SK-N-SH (cell line): ENCODE data around the gene CPN2.

Source experiments
- CTCF ChIP-seq: fragments of 200-600 bp; sonication (generic); IDR thresholded peaks from 2 replicates; pipeline ENCODE4 v1.6.1; 2017; ENCODE audit warnings: antibody characterized with exemption, mild to moderate bottlenecking, moderate library complexity
- FOXM1 ChIP-seq: IDR thresholded peaks from 2 replicates; pipeline ENCODE4 v1.4.0; 2012; ENCODE audit warnings: low read depth, mild to moderate bottlenecking
- NFIC ChIP-seq: IDR thresholded peaks from 2 replicates; pipeline ENCODE4 v1.4.0; 2012; ENCODE audit warnings: borderline replicate concordance
- POLR2AphosphoS5 ChIP-seq: IDR thresholded peaks from 2 replicates; pipeline ENCODE4 v1.6.1; 2012; ENCODE audit warnings: low read depth, low read length
- TF ChIP-seq, protein P1 (sequence below): IDR thresholded peaks from 2 replicates; pipeline ENCODE4 v1.6.1; 2012; ENCODE audit warnings: mild to moderate bottlenecking, low read depth, low read length, moderate library complexity

DNA sequence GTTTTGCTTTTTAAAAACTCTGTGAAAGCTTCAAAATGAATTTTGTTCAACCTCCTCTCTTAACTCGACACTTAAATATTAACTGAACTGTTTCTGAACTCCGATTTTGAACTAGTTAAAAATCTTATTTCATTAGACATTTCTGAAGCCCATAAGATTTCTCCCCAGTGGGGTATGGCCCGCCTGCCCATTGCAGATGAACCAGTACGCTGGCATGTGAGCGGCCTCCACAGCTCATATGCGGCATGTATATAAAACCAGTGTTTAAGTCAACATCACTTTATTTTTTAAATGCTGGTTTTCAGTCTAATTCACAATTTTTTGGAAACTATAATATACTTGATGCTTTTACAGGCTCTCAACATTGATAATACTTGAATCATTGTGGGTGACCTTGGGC, 50.2 kb downstream of the CPN2 start:
- TF ChIP-seq CTCF = no peak
- no peak for TF ChIP-seq FOXM1
- no peak for TF ChIP-seq NFIC
- TF ChIP-seq POLR2AphosphoS5 = no peak
- TF ChIP-seq, protein P1, sequence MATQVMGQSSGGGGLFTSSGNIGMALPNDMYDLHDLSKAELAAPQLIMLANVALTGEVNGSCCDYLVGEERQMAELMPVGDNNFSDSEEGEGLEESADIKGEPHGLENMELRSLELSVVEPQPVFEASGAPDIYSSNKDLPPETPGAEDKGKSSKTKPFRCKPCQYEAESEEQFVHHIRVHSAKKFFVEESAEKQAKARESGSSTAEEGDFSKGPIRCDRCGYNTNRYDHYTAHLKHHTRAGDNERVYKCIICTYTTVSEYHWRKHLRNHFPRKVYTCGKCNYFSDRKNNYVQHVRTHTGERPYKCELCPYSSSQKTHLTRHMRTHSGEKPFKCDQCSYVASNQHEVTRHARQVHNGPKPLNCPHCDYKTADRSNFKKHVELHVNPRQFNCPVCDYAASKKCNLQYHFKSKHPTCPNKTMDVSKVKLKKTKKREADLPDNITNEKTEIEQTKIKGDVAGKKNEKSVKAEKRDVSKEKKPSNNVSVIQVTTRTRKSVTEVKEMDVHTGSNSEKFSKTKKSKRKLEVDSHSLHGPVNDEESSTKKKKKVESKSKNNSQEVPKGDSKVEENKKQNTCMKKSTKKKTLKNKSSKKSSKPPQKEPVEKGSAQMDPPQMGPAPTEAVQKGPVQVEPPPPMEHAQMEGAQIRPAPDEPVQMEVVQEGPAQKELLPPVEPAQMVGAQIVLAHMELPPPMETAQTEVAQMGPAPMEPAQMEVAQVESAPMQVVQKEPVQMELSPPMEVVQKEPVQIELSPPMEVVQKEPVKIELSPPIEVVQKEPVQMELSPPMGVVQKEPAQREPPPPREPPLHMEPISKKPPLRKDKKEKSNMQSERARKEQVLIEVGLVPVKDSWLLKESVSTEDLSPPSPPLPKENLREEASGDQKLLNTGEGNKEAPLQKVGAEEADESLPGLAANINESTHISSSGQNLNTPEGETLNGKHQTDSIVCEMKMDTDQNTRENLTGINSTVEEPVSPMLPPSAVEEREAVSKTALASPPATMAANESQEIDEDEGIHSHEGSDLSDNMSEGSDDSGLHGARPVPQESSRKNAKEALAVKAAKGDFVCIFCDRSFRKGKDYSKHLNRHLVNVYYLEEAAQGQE = no peak
